ENCODE data around the gene MGAT5B. TPM values are rescaled to one million over a fixed set of nuclear protein-coding genes. Genes with fewer than 3 reads are reported as not detected.
"Not testable (repeated sequence)": the region's sequence is repeated elsewhere in the genome, so short reads cannot be mapped to it uniquely, and the experiment has no call there.

Gene MGAT5B
- total and polyA plus RNA-seq, 4 experiments from 2014 or later: 0.25 to 2.4 (median 1.8) TPM; not detected in 1

DNA sequence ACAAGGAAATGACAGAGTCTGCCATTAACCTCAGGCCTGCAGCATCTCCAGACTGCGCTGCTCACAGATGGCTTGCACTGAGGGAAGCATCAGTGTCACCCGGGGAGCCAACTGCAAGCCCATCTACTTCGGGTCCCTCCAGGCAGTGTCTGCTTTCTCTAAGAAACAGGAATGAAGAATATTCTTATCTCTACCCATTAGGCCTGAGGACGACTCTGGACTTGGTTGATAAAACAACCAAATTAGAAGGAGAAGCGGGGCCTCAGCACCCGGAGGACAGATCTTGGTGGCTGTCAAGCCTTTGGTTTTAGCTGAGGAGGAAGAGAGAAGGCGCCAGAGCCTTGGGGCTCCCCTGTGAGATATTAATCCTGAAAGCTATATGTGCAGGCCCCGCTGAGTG lies 19.5 kb upstream of the MGAT5B start:
- no peaks in the 10 kb centered on the region for H3K4me1 ChIP-seq (ENCODE audit: insufficient read depth, low read length)
- Mint-ChIP-seq H3K36me3 (no peaks in the 10 kb centered on the region), H3K27me3 (peaks cover 19 to 34% of the 10 kb centered on the region in 2 donors), H3K9me3 (no peaks in the 10 kb centered on the region), H3K27ac (no peak overlapping the region), H3K4me3 (no peak overlapping the region), H3K4me1 (no peaks in the 10 kb centered on the region)
- ChIA-PET CTCF (ENCODE audit: partially characterized antibody) (no interaction called here), POLR2A (ENCODE audit: partially characterized antibody) (interaction anchor here (0.6 kb wide), 1 partner anchor 197 kb away, joined by 4 read pairs; no protein-coding TSS in a partner anchor)
- H3K9me3 ChIP-seq (ENCODE audit: control insufficient read depth in 1 of 2, low read length in 2 of 2): no peaks in the 10 kb centered on the region
- H3K4me3 ChIP-seq (ENCODE audit: low read length in 2 of 2): no peak overlapping the region
- no peaks in the 10 kb centered on the region for H3K36me3 ChIP-seq (ENCODE audit: insufficient read depth, low read length)
- no peak for DNase-seq
- intact Hi-C loops (cut with micrococcal nuclease): no loop called here
- no peak overlapping the region for H3K27ac ChIP-seq (ENCODE audit: low read depth, low read length)
- peaks cover 10% of the 10 kb centered on the region for H3K27me3 ChIP-seq (ENCODE audit: insufficient read depth, low read length)

DNA sequence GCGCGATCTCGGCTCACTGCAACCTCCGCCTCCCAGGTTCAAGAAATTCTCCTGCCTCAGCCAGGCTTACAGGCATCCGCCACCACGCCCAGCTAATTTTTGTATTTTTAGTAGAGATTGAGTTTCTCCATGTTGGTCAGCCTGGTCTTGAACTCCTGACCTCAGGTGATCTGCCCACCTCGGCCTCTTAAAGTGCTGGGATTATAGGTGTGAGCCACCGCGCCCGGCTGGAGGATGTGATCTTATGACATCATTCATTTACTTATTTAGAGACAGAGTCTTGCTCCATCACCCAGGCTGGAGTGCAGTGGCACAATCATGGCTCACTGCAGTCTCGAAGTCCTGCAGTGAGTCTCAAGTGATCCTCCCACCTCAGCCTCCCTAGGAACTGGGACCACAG lies 19.0 kb upstream of the MGAT5B start:
- H3K9me3 ChIP-seq (ENCODE audit: control insufficient read depth in 1 of 2, low read length in 2 of 2); POLR2A ChIA-PET (ENCODE audit: partially characterized antibody); H3K4me3 ChIP-seq (ENCODE audit: low read length in 2 of 2); DNase-seq; CTCF ChIA-PET (ENCODE audit: partially characterized antibody); H3K9me3 Mint-ChIP-seq; H3K4me3 Mint-ChIP-seq; H3K36me3 ChIP-seq (ENCODE audit: insufficient read depth, low read length); H3K36me3 Mint-ChIP-seq; H3K4me1 Mint-ChIP-seq; H3K27ac ChIP-seq (ENCODE audit: low read depth, low read length); H3K27ac Mint-ChIP-seq; H3K4me1 ChIP-seq (ENCODE audit: insufficient read depth, low read length); intact Hi-C loops (cut with micrococcal nuclease): not testable (repeated sequence)
- H3K27me3 ChIP-seq (ENCODE audit: insufficient read depth, low read length): peaks cover 10% of the 10 kb centered on the region
- H3K27me3 Mint-ChIP-seq: peaks cover 21 to 30% of the 10 kb centered on the region in 2 donors

DNA sequence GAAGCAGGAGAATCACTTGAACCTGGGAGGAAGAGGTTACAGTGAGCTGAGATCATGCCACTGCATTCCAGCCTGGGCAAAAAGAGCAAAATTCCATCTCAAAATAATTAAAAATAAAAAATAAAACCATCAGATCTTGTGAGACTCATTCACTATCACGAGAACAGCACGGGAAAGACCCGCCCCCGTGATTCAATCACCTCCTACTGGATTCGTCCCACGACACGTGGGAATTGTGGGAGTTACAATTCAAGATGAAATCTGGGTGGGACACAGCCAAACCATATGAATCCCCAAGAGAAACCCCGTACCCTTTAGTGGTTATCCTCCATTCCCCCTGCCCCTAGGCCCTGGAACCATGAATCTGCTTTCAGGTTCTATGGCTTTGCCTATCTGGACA lies 15.4 kb upstream of the MGAT5B start:
- Histone ChIP-seq H3K9me3 (ENCODE audit: control insufficient read depth in 1 of 2, low read length in 2 of 2) (no peaks in the 10 kb centered on the region), H3K4me1 (ENCODE audit: insufficient read depth, low read length) (no peaks in the 10 kb centered on the region), H3K27ac (ENCODE audit: low read depth, low read length) (no peak overlapping the region), H3K27me3 (ENCODE audit: insufficient read depth, low read length) (no peaks in the 10 kb centered on the region), H3K4me3 (ENCODE audit: low read length in 2 of 2) (no peak overlapping the region), H3K36me3 (ENCODE audit: insufficient read depth, low read length) (no peaks in the 10 kb centered on the region)
- Mint-ChIP-seq H3K4me3 (no peak overlapping the region), H3K9me3 (no peaks in the 10 kb centered on the region), H3K27ac (no peak overlapping the region), H3K4me1 (no peaks in the 10 kb centered on the region), H3K36me3 (no peaks in the 10 kb centered on the region), H3K27me3 (peaks cover 18 to 25% of the 10 kb centered on the region in 2 donors)
- intact Hi-C loops (cut with micrococcal nuclease): no loop called here
- ChIA-PET CTCF (ENCODE audit: partially characterized antibody) (no interaction called here), POLR2A (ENCODE audit: partially characterized antibody) (no interaction called here)
- DNase-seq: no peak

DNA sequence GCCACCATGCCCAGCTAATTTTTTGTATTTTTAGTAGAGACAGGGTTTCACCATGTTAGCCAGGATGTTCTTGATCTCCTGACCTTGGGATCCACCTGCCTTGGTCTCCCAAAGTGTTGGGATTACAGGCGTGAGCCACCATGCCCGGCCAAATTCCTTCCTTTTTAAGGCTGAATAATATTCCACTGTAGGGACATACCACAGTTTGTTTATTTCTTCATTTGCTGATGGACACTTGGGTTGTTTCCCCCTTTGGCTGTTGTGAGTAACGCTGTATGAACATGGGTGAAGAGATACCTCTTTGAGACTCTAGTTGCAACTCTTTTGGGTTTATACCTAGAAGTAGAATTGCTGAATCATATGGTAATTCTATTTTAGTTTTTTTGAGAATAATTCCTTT lies 13.1 kb upstream of the MGAT5B start:
- no peaks in the 10 kb centered on the region for H3K4me1 ChIP-seq (ENCODE audit: insufficient read depth, low read length)
- no peak overlapping the region for H3K27ac ChIP-seq (ENCODE audit: low read depth, low read length)
- no peaks in the 10 kb centered on the region for H3K36me3 ChIP-seq (ENCODE audit: insufficient read depth, low read length)
- H3K9me3 Mint-ChIP-seq: no peaks in the 10 kb centered on the region
- intact Hi-C loops (cut with micrococcal nuclease): no loop called here
- H3K4me1 Mint-ChIP-seq: no peaks in the 10 kb centered on the region
- no peaks in the 10 kb centered on the region for H3K36me3 Mint-ChIP-seq
- no peaks in the 10 kb centered on the region for H3K9me3 ChIP-seq (ENCODE audit: control insufficient read depth in 1 of 2, low read length in 2 of 2)
- CTCF ChIA-PET (ENCODE audit: partially characterized antibody): no interaction called here
- POLR2A ChIA-PET (ENCODE audit: partially characterized antibody): no interaction called here
- H3K4me3 Mint-ChIP-seq: no peak overlapping the region
- no peaks in the 10 kb centered on the region for H3K27me3 ChIP-seq (ENCODE audit: insufficient read depth, low read length)
- H3K4me3 ChIP-seq (ENCODE audit: low read length in 2 of 2): no peak overlapping the region
- DNase-seq: no peak
- H3K27me3 Mint-ChIP-seq: peaks cover 17 to 18% of the 10 kb centered on the region in 2 donors
- no peak overlapping the region for H3K27ac Mint-ChIP-seq

DNA sequence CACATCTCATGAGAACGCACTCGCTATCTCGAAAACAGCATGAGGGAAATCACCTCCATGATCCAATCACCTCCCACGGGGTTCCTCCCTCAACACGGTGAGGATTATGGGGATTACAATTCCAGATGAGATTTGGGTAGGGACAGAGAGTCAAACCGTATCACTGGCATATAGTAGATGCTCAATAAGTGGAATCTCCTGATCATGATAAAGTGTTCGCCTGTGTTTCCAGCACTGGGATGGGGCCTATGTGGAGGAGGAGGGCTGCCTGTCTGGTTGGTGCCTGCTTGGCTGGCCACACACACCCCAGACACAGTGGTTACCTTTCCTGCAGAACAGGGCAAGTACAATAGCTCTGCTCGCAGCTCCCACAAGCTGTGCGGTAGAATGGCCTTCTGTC lies 6.1 kb upstream of the MGAT5B start:
- Histone ChIP-seq H3K9me3 (ENCODE audit: control insufficient read depth in 1 of 2, low read length in 2 of 2) (no peaks in the 10 kb centered on the region), H3K27ac (ENCODE audit: low read depth, low read length) (no peak overlapping the region), H3K36me3 (ENCODE audit: insufficient read depth, low read length) (no peaks in the 10 kb centered on the region), H3K27me3 (ENCODE audit: insufficient read depth, low read length) (no peaks in the 10 kb centered on the region), H3K4me3 (ENCODE audit: low read length in 2 of 2) (no peak overlapping the region), H3K4me1 (ENCODE audit: insufficient read depth, low read length) (no peaks in the 10 kb centered on the region)
- Mint-ChIP-seq H3K4me1 (no peaks in the 10 kb centered on the region), H3K36me3 (no peaks in the 10 kb centered on the region), H3K4me3 (no peak overlapping the region), H3K27me3 (peaks cover 6 to 11% of the 10 kb centered on the region in 2 donors), H3K27ac (no peak overlapping the region), H3K9me3 (no peaks in the 10 kb centered on the region)
- DNase-seq: no peak
- ChIA-PET CTCF (ENCODE audit: partially characterized antibody) (no interaction called here), POLR2A (ENCODE audit: partially characterized antibody) (no interaction called here)
- intact Hi-C loops (cut with micrococcal nuclease): no loop called here

DNA sequence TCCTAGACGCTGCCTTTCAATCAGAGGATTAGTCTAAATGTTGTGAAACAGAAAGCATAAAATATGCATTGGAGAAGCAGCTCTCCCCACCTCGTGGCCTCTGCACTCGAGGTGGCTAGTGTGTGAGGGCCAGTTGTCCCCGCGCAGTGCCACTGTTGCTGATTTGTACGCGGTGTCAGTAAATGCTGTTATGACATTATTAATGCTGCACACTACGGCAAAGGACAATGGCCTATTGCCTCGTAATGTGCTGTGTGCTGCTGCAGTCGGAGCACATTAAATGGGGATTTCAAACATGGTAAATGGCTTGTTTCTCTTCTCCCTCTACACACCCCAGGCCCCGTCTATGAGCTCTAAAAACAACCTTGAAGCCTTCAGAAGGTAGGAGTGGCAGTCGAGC lies 5.7 kb upstream of the MGAT5B start:
- DNase-seq: no peak
- Histone ChIP-seq H3K27ac (ENCODE audit: low read depth, low read length) (no peak overlapping the region), H3K4me1 (ENCODE audit: insufficient read depth, low read length) (no peaks in the 10 kb centered on the region), H3K36me3 (ENCODE audit: insufficient read depth, low read length) (no peaks in the 10 kb centered on the region), H3K27me3 (ENCODE audit: insufficient read depth, low read length) (no peaks in the 10 kb centered on the region), H3K4me3 (ENCODE audit: low read length in 2 of 2) (no peak overlapping the region), H3K9me3 (ENCODE audit: control insufficient read depth in 1 of 2, low read length in 2 of 2) (no peaks in the 10 kb centered on the region)
- Mint-ChIP-seq H3K27ac (no peak overlapping the region), H3K36me3 (no peaks in the 10 kb centered on the region), H3K27me3 (peaks cover 6 to 14% of the 10 kb centered on the region in 2 donors), H3K4me3 (no peak overlapping the region), H3K4me1 (peaks cover 0 to 2% (median under 1%) of the 10 kb centered on the region in 4 donors), H3K9me3 (no peaks in the 10 kb centered on the region)
- CTCF ChIA-PET (ENCODE audit: partially characterized antibody): interaction anchor here (1.0 kb wide), 1 partner anchor 194 kb away, joined by 3 read pairs; no protein-coding TSS in a partner anchor
- intact Hi-C loops (cut with micrococcal nuclease): no loop called here
- POLR2A ChIA-PET (ENCODE audit: partially characterized antibody): no interaction called here

DNA sequence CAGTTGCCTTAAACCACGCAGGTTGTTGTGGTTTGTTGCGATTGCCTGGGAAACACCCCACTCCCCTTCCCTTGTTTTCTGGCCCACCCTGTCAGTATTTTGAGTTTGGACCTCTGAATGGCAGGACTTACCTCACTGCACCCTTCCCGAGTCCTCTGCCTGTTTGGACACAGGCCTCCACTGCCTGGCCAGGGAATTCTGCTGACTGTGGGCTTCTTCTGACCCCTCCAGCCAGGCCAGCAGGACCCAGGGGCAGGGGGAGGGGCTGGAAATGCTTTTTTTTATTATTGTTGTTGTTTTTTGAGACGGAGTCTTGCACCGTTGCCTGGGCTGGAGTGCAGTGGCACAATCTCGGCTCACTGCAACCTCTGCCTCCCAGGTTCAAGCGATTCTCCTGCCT lies 4.2 kb upstream of the MGAT5B start:
- peaks cover 4 to 17% of the 10 kb centered on the region in 2 donors for H3K27me3 Mint-ChIP-seq
- ChIA-PET CTCF (ENCODE audit: partially characterized antibody) (interaction anchor here (1.2 kb wide), 1 partner anchor 202 kb away, joined by 3 read pairs; no protein-coding TSS in a partner anchor), POLR2A (ENCODE audit: partially characterized antibody) (no interaction called here)
- no peaks in the 10 kb centered on the region for H3K9me3 ChIP-seq (ENCODE audit: control insufficient read depth in 1 of 2, low read length in 2 of 2)
- H3K27ac ChIP-seq (ENCODE audit: low read depth, low read length): no peak overlapping the region
- intact Hi-C loops (cut with micrococcal nuclease): no loop called here
- no peaks in the 10 kb centered on the region for H3K36me3 Mint-ChIP-seq
- H3K4me1 Mint-ChIP-seq: peaks cover 0 to 9% (median 4%) of the 10 kb centered on the region in 4 donors
- no peaks in the 10 kb centered on the region for H3K9me3 Mint-ChIP-seq
- H3K4me3 Mint-ChIP-seq: no peak overlapping the region
- no peaks in the 10 kb centered on the region for H3K36me3 ChIP-seq (ENCODE audit: insufficient read depth, low read length)
- peaks cover 2% of the 10 kb centered on the region for H3K27me3 ChIP-seq (ENCODE audit: insufficient read depth, low read length)
- no peak overlapping the region for H3K4me3 ChIP-seq (ENCODE audit: low read length in 2 of 2)
- no peak overlapping the region for H3K27ac Mint-ChIP-seq
- peaks cover 6% of the 10 kb centered on the region for H3K4me1 ChIP-seq (ENCODE audit: insufficient read depth, low read length)
- no peak for DNase-seq

DNA sequence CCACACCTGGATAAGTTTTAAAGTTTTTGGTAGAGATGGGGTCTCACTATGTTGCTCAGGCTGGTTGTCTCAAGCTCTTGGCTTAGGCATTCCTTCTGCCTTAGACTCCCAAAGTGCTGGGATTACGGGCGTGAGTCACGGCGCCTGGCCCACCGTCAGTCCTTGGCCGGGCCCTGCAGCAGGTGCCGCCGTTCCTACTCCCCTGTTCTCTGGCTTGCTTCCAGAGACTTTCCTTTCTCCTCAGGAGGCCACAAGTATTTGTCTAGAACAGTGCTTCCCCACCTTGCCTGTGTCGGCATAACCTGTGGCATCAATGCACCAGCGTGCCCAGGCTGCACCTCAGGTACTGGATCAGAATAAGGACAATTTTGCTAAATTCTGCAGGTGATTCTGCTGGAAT lies 3.0 kb upstream of the MGAT5B start:
- Histone ChIP-seq H3K36me3 (ENCODE audit: insufficient read depth, low read length) (no peaks in the 10 kb centered on the region), H3K4me1 (ENCODE audit: insufficient read depth, low read length) (peaks cover 11% of the 10 kb centered on the region), H3K27me3 (ENCODE audit: insufficient read depth, low read length) (peaks cover 5% of the 10 kb centered on the region), H3K27ac (ENCODE audit: low read depth, low read length) (no peak overlapping the region), H3K4me3 (ENCODE audit: low read length in 2 of 2) (no peak overlapping the region), H3K9me3 (ENCODE audit: control insufficient read depth in 1 of 2, low read length in 2 of 2) (no peaks in the 10 kb centered on the region)
- no peaks in the 10 kb centered on the region for H3K9me3 Mint-ChIP-seq
- intact Hi-C loops (cut with micrococcal nuclease): loop anchor here (5.0 kb wide), 1 partner anchor 382 kb away; no protein-coding TSS in a partner anchor
- H3K27me3 Mint-ChIP-seq: peaks cover 3 to 17% of the 10 kb centered on the region in 2 donors
- H3K4me3 Mint-ChIP-seq: no peak overlapping the region
- no peak overlapping the region for H3K27ac Mint-ChIP-seq
- CTCF ChIA-PET (ENCODE audit: partially characterized antibody): interaction anchor here (1.2 to 2.1 kb wide), 2 partner anchors 192 to 201 kb away, joined by 3 to 12 read pairs; no protein-coding TSS in a partner anchor
- DNase-seq: no peak
- H3K36me3 Mint-ChIP-seq: no peaks in the 10 kb centered on the region
- H3K4me1 Mint-ChIP-seq: peaks cover 0 to 10% (median 4%) of the 10 kb centered on the region in 4 donors
- POLR2A ChIA-PET (ENCODE audit: partially characterized antibody): no interaction called here

Measured in CD4-positive, alpha-beta memory T cell (primary cell).